PC-3 (cell line): ENCODE measurements around the gene ARHGAP15.

ENCODE experiments used
- EZH2phosphoT487 ChIP-seq: fragments of 300-600 bp; sonication (generic); IDR thresholded peaks from 2 replicates; pipeline ENCODE4 v1.6.1; 2018; ENCODE audit warnings: mild to moderate bottlenecking, antibody characterized with exemption, low read length, borderline replicate concordance
- TF ChIP-seq, protein P1 (sequence below): fragments of 300-600 bp; sonication (generic); conservative IDR thresholded peaks from 2 replicates; pipeline ENCODE4 v1.5.1; 2017; ENCODE audit warnings: antibody characterized with exemption, low read depth, mild to moderate bottlenecking, low read length

DNA sequence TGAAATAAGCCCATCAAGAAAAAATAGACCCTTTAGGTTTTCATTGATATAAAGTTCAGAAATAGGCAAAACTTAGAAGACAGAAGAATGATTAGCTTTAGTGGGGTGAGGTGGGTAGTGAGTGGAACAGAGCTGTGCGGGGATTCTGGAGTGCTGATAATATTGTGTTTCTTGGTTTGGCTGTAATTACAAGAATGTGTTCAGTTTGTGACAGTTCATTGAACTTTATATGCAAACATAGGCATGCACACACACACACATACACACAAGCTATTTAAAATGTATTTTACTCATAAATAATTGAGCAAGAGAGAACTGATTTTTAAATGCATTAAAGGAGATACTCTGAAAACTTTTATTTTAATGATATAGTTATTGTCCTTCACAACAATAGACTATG, 17.1 kb downstream of the ARHGAP15 start:
- TF ChIP-seq EZH2phosphoT487, result no peak
- TF ChIP-seq, protein P1, sequence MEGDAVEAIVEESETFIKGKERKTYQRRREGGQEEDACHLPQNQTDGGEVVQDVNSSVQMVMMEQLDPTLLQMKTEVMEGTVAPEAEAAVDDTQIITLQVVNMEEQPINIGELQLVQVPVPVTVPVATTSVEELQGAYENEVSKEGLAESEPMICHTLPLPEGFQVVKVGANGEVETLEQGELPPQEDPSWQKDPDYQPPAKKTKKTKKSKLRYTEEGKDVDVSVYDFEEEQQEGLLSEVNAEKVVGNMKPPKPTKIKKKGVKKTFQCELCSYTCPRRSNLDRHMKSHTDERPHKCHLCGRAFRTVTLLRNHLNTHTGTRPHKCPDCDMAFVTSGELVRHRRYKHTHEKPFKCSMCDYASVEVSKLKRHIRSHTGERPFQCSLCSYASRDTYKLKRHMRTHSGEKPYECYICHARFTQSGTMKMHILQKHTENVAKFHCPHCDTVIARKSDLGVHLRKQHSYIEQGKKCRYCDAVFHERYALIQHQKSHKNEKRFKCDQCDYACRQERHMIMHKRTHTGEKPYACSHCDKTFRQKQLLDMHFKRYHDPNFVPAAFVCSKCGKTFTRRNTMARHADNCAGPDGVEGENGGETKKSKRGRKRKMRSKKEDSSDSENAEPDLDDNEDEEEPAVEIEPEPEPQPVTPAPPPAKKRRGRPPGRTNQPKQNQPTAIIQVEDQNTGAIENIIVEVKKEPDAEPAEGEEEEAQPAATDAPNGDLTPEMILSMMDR, result no peak
